Mesenchymal stem cell (in vitro differentiated cells and primary cell): Measurements from ENCODE around the gene FGR.
A peak's percentile ranks its signal among the peaks of the same experiment; 100 is the strongest.

ENCODE experiments used
- DNase-seq: peaks from one replicate; pipeline ENCODE4 v3.0.0-alpha.2; 2013
- H2AFZ ChIP-seq: one replicate; pipeline ENCODE4 v1.6.1; 2013; ENCODE audit warnings: low read depth, mild to moderate bottlenecking, control low read depth, inconsistent platforms, low read length, moderate library complexity
- H2AK5ac ChIP-seq: 2 replicates; pipeline ENCODE4 v1.6.1; 2013; ENCODE audit warnings: low read length, moderate library complexity, mild to moderate bottlenecking, inconsistent platforms; ENCODE audit not compliant: severe bottlenecking
- H2BK120ac ChIP-seq: one replicate; pipeline ENCODE4 v1.6.1; 2013; ENCODE audit warnings: low read depth, mild to moderate bottlenecking, inconsistent platforms, low read length, moderate library complexity
- H2BK12ac ChIP-seq, 2 experiments: one replicate each; pipeline ENCODE4 v1.6.1; 2013; ENCODE audit warnings: inconsistent platforms in 2 of 2, low read length in 2 of 2, mild to moderate bottlenecking in 2 of 2, moderate library complexity in 2 of 2, control low read depth in 1 of 2
- H2BK15ac ChIP-seq: one replicate; pipeline ENCODE4 v1.6.1; 2013; ENCODE audit warnings: mild to moderate bottlenecking, low read depth, inconsistent platforms; ENCODE audit not compliant: poor library complexity, severe bottlenecking
- H2BK5ac ChIP-seq: 2 replicates; pipeline ENCODE4 v1.6.1; 2013; ENCODE audit warnings: low read depth, mild to moderate bottlenecking, low read length, control low read depth, inconsistent platforms; ENCODE audit not compliant: poor library complexity, severe bottlenecking
- H3K14ac ChIP-seq, 2 experiments: one replicate each; pipeline ENCODE4 v1.6.1; 2013; ENCODE audit warnings: inconsistent platforms in 2 of 2, low read length in 2 of 2, control low read depth in 1 of 2, mild to moderate bottlenecking in 1 of 2, moderate library complexity in 1 of 2
- H3K18ac ChIP-seq, 2 experiments: one replicate each; pipeline ENCODE4 v1.6.1; 2013; ENCODE audit warnings: inconsistent platforms in 2 of 2, low read length in 2 of 2, control low read depth in 1 of 2, low read depth in 1 of 2, mild to moderate bottlenecking in 1 of 2
- H3K23ac ChIP-seq, 2 experiments: one replicate each; pipeline ENCODE4 v1.6.1; 2013; ENCODE audit warnings: inconsistent platforms in 2 of 2, low read length in 2 of 2, mild to moderate bottlenecking in 2 of 2, moderate library complexity in 2 of 2, control low read depth in 1 of 2
- H3K27ac ChIP-seq: 2 replicates; pipeline ENCODE4 v1.5.1; 2013; ENCODE audit warnings: mild to moderate bottlenecking, moderate library complexity, low read length, control low read depth, inconsistent platforms; ENCODE audit not compliant: poor library complexity, severe bottlenecking
- H3K27me3 ChIP-seq, 2 experiments: 2 replicates each; pipeline versions ENCODE4 v1.6.1 to v1.7.0; 2013; ENCODE audit warnings: low read length in 2 of 2, mild to moderate bottlenecking in 2 of 2, moderate library complexity in 2 of 2, control low read depth in 1 of 2, inconsistent platforms in 1 of 2; ENCODE audit not compliant: control insufficient read depth in 1 of 2, insufficient read depth in 1 of 2
- H3K36me3 ChIP-seq, 2 experiments: 2 replicates each; pipeline versions ENCODE4 v1.6.1 to v1.7.0; 2013; ENCODE audit warnings: low read length in 2 of 2, control low read depth in 1 of 2, inconsistent platforms in 1 of 2, low read depth in 1 of 2, mild to moderate bottlenecking in 1 of 2; ENCODE audit not compliant: insufficient read depth in 2 of 2, control insufficient read depth in 1 of 2
- H3K4ac ChIP-seq, 2 experiments: one replicate each; pipeline ENCODE4 v1.6.1; 2013; ENCODE audit warnings: inconsistent platforms in 2 of 2, low read length in 2 of 2, mild to moderate bottlenecking in 2 of 2, moderate library complexity in 2 of 2, control low read depth in 1 of 2, low read depth in 1 of 2
- H3K4me1 ChIP-seq: 2 replicates; pipeline ENCODE4 v1.6.1; 2013; ENCODE audit warnings: low read depth, low read length, control low read depth; ENCODE audit not compliant: control insufficient read depth, insufficient read depth
- H3K4me2 ChIP-seq: 2 replicates; pipeline ENCODE4 v1.6.1; 2013; ENCODE audit warnings: low read length, mild to moderate bottlenecking, inconsistent platforms; ENCODE audit not compliant: poor library complexity, severe bottlenecking
- H3K4me3 ChIP-seq, 2 experiments: 2 replicates each; pipeline versions ENCODE4 v1.5.1 to v1.7.0; 2013; ENCODE audit warnings: low read length in 2 of 2, mild to moderate bottlenecking in 2 of 2, control low read depth in 1 of 2, low read depth in 1 of 2; ENCODE audit not compliant: insufficient read depth in 1 of 2
- H3K79me1 ChIP-seq: replicated peaks from 2 replicates; pipeline ENCODE4 v1.6.1; 2013; ENCODE audit warnings: mild to moderate bottlenecking, control low read depth, low read length, inconsistent platforms; ENCODE audit not compliant: poor library complexity, severe bottlenecking
- H3K9ac ChIP-seq: 2 replicates; pipeline ENCODE4 v1.7.0; 2013; ENCODE audit warnings: mild to moderate bottlenecking, low read length, moderate library complexity
- H3K9me3 ChIP-seq: 2 replicates; pipeline ENCODE4 v1.7.0; 2013; ENCODE audit warnings: mild to moderate bottlenecking, low read length; ENCODE audit not compliant: control insufficient read depth
- H4K8ac ChIP-seq: one replicate; pipeline ENCODE4 v1.6.1; 2013; ENCODE audit warnings: inconsistent platforms, mild to moderate bottlenecking, low read length, moderate library complexity
- H4K91ac ChIP-seq: one replicate; pipeline ENCODE4 v1.6.1; 2013; ENCODE audit warnings: mild to moderate bottlenecking, low read length, inconsistent platforms
- WGBS: methylation state at CpG from one replicate; pipeline ENCODE4 v1.1.7; 2013; ENCODE audit warnings: mixed read lengths; 5-methylcytosine and 5-hydroxymethylcytosine counted together

The FGR gene

DNA sequence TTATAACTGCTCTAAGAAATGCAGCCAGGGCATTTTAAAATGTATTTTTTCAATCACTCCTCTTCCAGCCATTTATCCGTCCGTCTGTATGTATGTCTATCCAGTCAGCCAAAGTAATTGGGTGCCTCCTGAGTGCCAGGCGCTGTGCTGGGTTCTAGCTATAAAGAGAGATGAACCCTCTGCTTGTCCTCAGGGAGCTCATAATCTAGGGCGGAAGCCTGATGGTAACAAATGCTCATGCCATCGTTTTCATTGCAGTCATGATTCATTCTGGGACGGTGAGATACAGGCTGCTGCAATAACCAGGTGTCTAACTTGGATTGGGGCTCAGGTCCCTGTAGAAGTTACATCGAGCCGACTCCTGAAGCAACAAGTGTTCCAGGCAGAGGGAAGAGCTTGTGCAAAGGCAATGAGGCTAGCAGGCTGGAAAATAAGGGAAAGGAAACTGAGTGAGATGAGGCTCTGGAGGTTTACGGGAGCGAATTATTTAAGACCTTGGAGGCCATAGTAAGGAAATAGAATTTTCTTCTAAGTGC is 25.4 kb upstream of the FGR start:
- Histone ChIP-seq H3K4me1 (peaks cover 12% of the 10 kb centered on the region), H3K23ac (no peak overlapping the region), H2AK5ac (no peak overlapping the region), H3K4me3 (peak overlapping the region in 1 of 2 experiments; percentile 70), H3K36me3 (peaks cover 0 to 6% of the 10 kb centered on the region in 2 experiments), H2BK15ac (no peak overlapping the region), H2BK5ac (no peak overlapping the region), H2BK120ac (no peak overlapping the region), H4K8ac (no peak overlapping the region), H3K9ac (peak overlapping the region; percentile 79), H4K91ac (no peak overlapping the region), H3K4me2 (no peak overlapping the region), H2BK12ac (peak overlapping the region in 1 of 2 experiments; percentile 15), H3K18ac (no peak overlapping the region), H3K27ac (no peak overlapping the region), H3K14ac (no peak overlapping the region), H2AFZ (no peak overlapping the region), H3K4ac (peak overlapping the region in 1 of 2 experiments; percentile 13), H3K79me1 (no peaks in the 10 kb centered on the region), H3K27me3 (no peaks in the 10 kb centered on the region), H3K9me3 (no peaks in the 10 kb centered on the region)
- 89% methylated on average over 10 of the region's 10 CpGs for WGBS
- no peak for DNase-seq

GRCh38 chr1:27659497-27660299 is 24.7 kb upstream of the FGR start:
- H3K23ac ChIP-seq, result peak overlapping the region in 1 of 2 experiments; percentile 54
- no peaks in the 10 kb centered on the region for H3K79me1 ChIP-seq
- WGBS, result 8% methylated on average over 57 of the region's 78 CpGs
- peak overlapping the region; percentile 55 to 70 for H3K4me3 ChIP-seq
- H4K8ac ChIP-seq, result peak overlapping the region; percentile 88
- no peak overlapping the region for H2AFZ ChIP-seq
- peak overlapping the region; percentile 75 to 95 for H3K18ac ChIP-seq
- no peaks in the 10 kb centered on the region for H3K9me3 ChIP-seq
- H3K27me3 ChIP-seq, result no peaks in the 10 kb centered on the region
- H2BK5ac ChIP-seq, result no peak overlapping the region
- H3K4me1 ChIP-seq, result peaks cover 12% of the 10 kb centered on the region
- peak overlapping the region; percentile 56 for H4K91ac ChIP-seq
- peak; percentile 88 for DNase-seq
- no peak overlapping the region for H2AK5ac ChIP-seq
- H2BK120ac ChIP-seq, result no peak overlapping the region
- H2BK15ac ChIP-seq, result no peak overlapping the region
- no peak overlapping the region for H3K27ac ChIP-seq
- H2BK12ac ChIP-seq, result peak overlapping the region in 1 of 2 experiments; percentile 48
- H3K4ac ChIP-seq, result peak overlapping the region in 1 of 2 experiments; percentile 81
- H3K9ac ChIP-seq, result peak overlapping the region; percentile 90
- H3K14ac ChIP-seq, result peak overlapping the region in 1 of 2 experiments; percentile 87
- H3K36me3 ChIP-seq, result no peaks in the 10 kb centered on the region
- peak overlapping the region; percentile 68 for H3K4me2 ChIP-seq

DNA sequence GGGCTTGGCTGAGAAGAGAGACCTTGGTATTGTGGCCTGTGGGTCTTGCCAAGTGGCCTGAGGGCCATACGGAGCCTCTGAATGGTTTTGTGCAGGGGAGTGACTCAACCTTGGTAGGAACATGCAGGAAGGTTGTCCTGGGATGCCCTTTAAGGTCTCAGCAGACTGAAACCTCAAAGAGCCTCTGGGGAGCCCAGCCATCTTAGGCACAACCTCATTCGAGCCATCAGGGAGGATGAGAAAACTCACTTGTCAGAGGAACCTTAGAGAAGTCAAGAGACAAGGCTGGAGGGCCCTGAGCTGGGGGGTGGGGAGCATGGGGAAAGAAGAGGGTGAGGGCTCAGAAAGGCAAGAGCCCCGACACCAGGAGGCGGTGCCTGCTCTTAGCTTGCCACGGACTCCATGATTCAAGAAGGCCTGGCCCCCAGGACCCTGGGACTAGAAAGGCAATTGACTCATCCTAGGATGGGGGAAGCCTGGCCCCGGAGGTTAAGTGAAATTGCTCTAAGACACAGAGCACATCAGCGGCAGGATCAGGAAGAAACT is 24.0 kb upstream of the FGR start:
- H3K4me2 ChIP-seq, result no peak overlapping the region
- H2AFZ ChIP-seq, result no peak overlapping the region
- 25% methylated on average over 7 of the region's 7 CpGs for WGBS
- no peak overlapping the region for H3K27ac ChIP-seq
- H2AK5ac ChIP-seq, result no peak overlapping the region
- H3K23ac ChIP-seq, result peak overlapping the region in 1 of 2 experiments; percentile 54
- no peak overlapping the region for H2BK5ac ChIP-seq
- peak overlapping the region; percentile 90 for H3K9ac ChIP-seq
- peak overlapping the region; percentile 1 for H4K91ac ChIP-seq
- no peaks in the 10 kb centered on the region for H3K36me3 ChIP-seq
- no peaks in the 10 kb centered on the region for H3K9me3 ChIP-seq
- peak overlapping the region; percentile 16 to 95 for H3K18ac ChIP-seq
- peak overlapping the region; percentile 48 to 76 for H2BK12ac ChIP-seq
- peak overlapping the region; percentile 84 for H4K8ac ChIP-seq
- H3K4me1 ChIP-seq, result peaks cover 12% of the 10 kb centered on the region
- no peak overlapping the region for H2BK120ac ChIP-seq
- H3K79me1 ChIP-seq, result no peaks in the 10 kb centered on the region
- H3K14ac ChIP-seq, result no peak overlapping the region
- H3K27me3 ChIP-seq, result no peaks in the 10 kb centered on the region
- H3K4ac ChIP-seq, result peak overlapping the region in 1 of 2 experiments; percentile 47
- peak; percentile 91 for DNase-seq
- H2BK15ac ChIP-seq, result peak overlapping the region; percentile 73
- peak overlapping the region in 1 of 2 experiments; percentile 68 for H3K4me3 ChIP-seq
